ENCODE measurements around the gene FOXD2.

FOXD2 gene

GRCh38 chr1:47416319-47417169 is 21.3 kb upstream of the FOXD2 start:
- TF ChIP-seq CTCF (IDR thresholded peaks at IDR 0.05; ENCODE audit: insufficient read depth, low read depth, low read length, missing control alignments): no peak
- no peak overlapping the region for H3K4me3 ChIP-seq (ENCODE audit: low read depth, low read length)
- no peak for DNase-seq (ENCODE audit: low read depth)

- H3K4me3 ChIP-seq (ENCODE audit: low read depth, low read length): no peak overlapping the region
- TF ChIP-seq CTCF (IDR thresholded peaks at IDR 0.05; ENCODE audit: insufficient read depth, low read depth, low read length, missing control alignments): no peak
- DNase-seq (ENCODE audit: low read depth): no peak
These were observed 20.4 kb upstream of the FOXD2 start for GRCh38 chr1:47417170-47418044.

- TF ChIP-seq CTCF (IDR thresholded peaks at IDR 0.05; ENCODE audit: insufficient read depth, low read depth, low read length, missing control alignments): no peak
- no peak overlapping the region for H3K4me3 ChIP-seq (ENCODE audit: low read depth, low read length)
- no peak for DNase-seq (ENCODE audit: low read depth)
These were observed 19.7 kb upstream of the FOXD2 start for GRCh38 chr1:47418122-47418521.

- no peak for DNase-seq (ENCODE audit: low read depth)
- no peak overlapping the region for H3K4me3 ChIP-seq (ENCODE audit: low read depth, low read length)
- no peak for TF ChIP-seq CTCF (IDR thresholded peaks at IDR 0.05; ENCODE audit: insufficient read depth, low read depth, low read length, missing control alignments)
These were observed 19.0 kb upstream of the FOXD2 start for GRCh38 chr1:47418681-47419325.

- no peak for DNase-seq (ENCODE audit: low read depth)
- no peak for TF ChIP-seq CTCF (IDR thresholded peaks at IDR 0.05; ENCODE audit: insufficient read depth, low read depth, low read length, missing control alignments)
- no peak overlapping the region for H3K4me3 ChIP-seq (ENCODE audit: low read depth, low read length)
These were observed 17.3 kb upstream of the FOXD2 start for GRCh38 chr1:47420547-47420946.

- DNase-seq (ENCODE audit: low read depth): no peak
- no peak for TF ChIP-seq CTCF (IDR thresholded peaks at IDR 0.05; ENCODE audit: insufficient read depth, low read depth, low read length, missing control alignments)
- no peak overlapping the region for H3K4me3 ChIP-seq (ENCODE audit: low read depth, low read length)
These were observed 14.0 kb upstream of the FOXD2 start for GRCh38 chr1:47423872-47424271.

All from GM12865 (cell line).